HG03432 (cell line): ENCODE measurements around the gene KLHL40.

Source experiments
- ATAC-seq: cut with Tn5 transposase; IDR thresholded peaks from one replicate; pipeline ENCODE4 v1.9.1; 2021; ENCODE audit warnings: mild to moderate bottlenecking, moderate library complexity; ENCODE audit not compliant: unreplicated experiment

The KLHL40 gene

GRCh38 chr3:42702066-42702951, 17.0 kb downstream of the KLHL40 start, which contains the start of gene HHATL:
Gene HHATL, minus strand, starts transcription at chr3:42702798. Its CDS starts 1,972 bp downstream, at chr3:42700826.
- ATAC-seq = no peak

GRCh38 chr3:42702982-42703694, 17.8 kb downstream of the KLHL40 start:
- no peak for ATAC-seq

- no peak for ATAC-seq
Observed at GRCh38 chr3:42703695-42704025, 18.3 kb downstream of the KLHL40 start.

- ATAC-seq = no peak
Observed at GRCh38 chr3:42704136-42704841, 19.0 kb downstream of the KLHL40 start.

- no peak for ATAC-seq
Observed at GRCh38 chr3:42705058-42705767, 19.9 kb downstream of the KLHL40 start.

- ATAC-seq = no peak
Observed at GRCh38 chr3:42705962-42706585, 20.7 kb downstream of the KLHL40 start.

GRCh38 chr3:42706721-42707619, 21.6 kb downstream of the KLHL40 start:
- no peak for ATAC-seq

- no peak for ATAC-seq
Observed at GRCh38 chr3:42707620-42708355, 22.5 kb downstream of the KLHL40 start.

GRCh38 chr3:42708611-42709151, 23.3 kb downstream of the KLHL40 start:
- ATAC-seq = no peak

- ATAC-seq = no peak
Observed at GRCh38 chr3:42709621-42710020, 24.3 kb downstream of the KLHL40 start.

GRCh38 chr3:42710323-42711021, 25.1 kb downstream of the KLHL40 start:
- no peak for ATAC-seq

GRCh38 chr3:42711491-42712343, 26.4 kb downstream of the KLHL40 start:
- ATAC-seq = no peak

- ATAC-seq = no peak
Observed at GRCh38 chr3:42712344-42712648, 27.0 kb downstream of the KLHL40 start.

GRCh38 chr3:42712688-42713372, 27.5 kb downstream of the KLHL40 start:
- ATAC-seq = no peak

- ATAC-seq = no peak
Observed at GRCh38 chr3:42713747-42714146, 28.4 kb downstream of the KLHL40 start.

GRCh38 chr3:42714171-42714852, 29.0 kb downstream of the KLHL40 start:
- no peak for ATAC-seq
